Hepatocyte (in vitro differentiated cells): ENCODE measurements around the gene GRIA2. TPM values are rescaled to one million over a fixed set of nuclear protein-coding genes. Genes with fewer than 3 reads are reported as not detected.

Experiments
- DNase-seq: peaks from one replicate; pipeline ENCODE4 v3.0.0-alpha.2; 2016; ENCODE audit warnings: low spot score
- H2AFZ ChIP-seq: fragments of 200-600 bp; sonication (generic); 2 replicates; pipeline ENCODE4 v1.6.0; 2016; ENCODE audit warnings: antibody characterized with exemption, mild to moderate bottlenecking
- H3K27ac ChIP-seq: fragments of 200-600 bp; sonication (generic); 2 replicates; pipeline ENCODE4 v1.5.1; 2016; ENCODE audit warnings: mild to moderate bottlenecking
- H3K27me3 ChIP-seq: fragments of 200-600 bp; sonication (generic); 2 replicates; pipeline ENCODE4 v1.6.1; 2016
- H3K36me3 ChIP-seq: fragments of 200-600 bp; sonication (generic); replicated peaks from 2 replicates; pipeline ENCODE4 v1.5.1; 2016; ENCODE audit warnings: low read depth; ENCODE audit not compliant: insufficient read depth
- H3K4me1 ChIP-seq: fragments of 200-600 bp; sonication (generic); 2 replicates; pipeline ENCODE4 v1.5.1; 2016; ENCODE audit warnings: mild to moderate bottlenecking, moderate library complexity; ENCODE audit not compliant: insufficient read depth
- H3K4me2 ChIP-seq: fragments of 200-600 bp; sonication (generic); 2 replicates; pipeline ENCODE4 v1.6.0; 2016
- H3K4me3 ChIP-seq: fragments of 200-600 bp; sonication (generic); 2 replicates; pipeline ENCODE4 v1.5.1; 2016; ENCODE audit warnings: mild to moderate bottlenecking
- H3K79me2 ChIP-seq: fragments of 200-600 bp; sonication (generic); 2 replicates; pipeline ENCODE4 v1.6.0; 2017; ENCODE audit warnings: mild to moderate bottlenecking
- H3K9me2 ChIP-seq: fragments of 200-600 bp; sonication (generic); replicated peaks from 2 replicates; pipeline ENCODE4 v1.6.0; 2017; ENCODE audit warnings: mild to moderate bottlenecking; ENCODE audit not compliant: insufficient read depth
- H3K9me3 ChIP-seq: fragments of 200-600 bp; sonication (generic); 2 replicates; pipeline ENCODE4 v1.5.1; 2016; ENCODE audit warnings: low read depth, mild to moderate bottlenecking
- H4K20me1 ChIP-seq: fragments of 200-600 bp; sonication (generic); 2 replicates; pipeline ENCODE4 v1.6.0; 2016; ENCODE audit warnings: mild to moderate bottlenecking; ENCODE audit not compliant: insufficient read depth, poor library complexity, severe bottlenecking
- CTCF ChIP-seq: fragments of 200-600 bp; sonication (generic); IDR thresholded peaks from 2 replicates; pipeline ENCODE4 v1.5.1; 2016; ENCODE audit warnings: antibody characterized with exemption, mild to moderate bottlenecking; ENCODE audit not compliant: poor library complexity
- EZH2 ChIP-seq: fragments of 200-600 bp; sonication (generic); IDR thresholded peaks from 2 replicates; pipeline ENCODE4 v1.6.1; 2016; ENCODE audit warnings: antibody characterized with exemption, mild to moderate bottlenecking, borderline replicate concordance
- EZH2phosphoT487 ChIP-seq: fragments of 200-600 bp; sonication (generic); IDR thresholded peaks from one replicate; pipeline ENCODE4 v1.6.1; 2018; ENCODE audit warnings: antibody characterized with exemption, mild to moderate bottlenecking, low read depth, moderate library complexity; ENCODE audit not compliant: unreplicated experiment, severe bottlenecking
- WGBS: methylation state at CpG from one replicate; pipeline ENCODE4 v1.1.6; 2016; ENCODE audit warnings: low lambda C conversion rate; ENCODE audit errors: missing lambda C conversion rate; 5-methylcytosine and 5-hydroxymethylcytosine counted together
- polyA plus RNA-seq: library from polyadenylated mRNA; unstranded; fragments of >200 nt; fragmentation: Nextera tagmentation; extraction: Ambion mirVana; gene quantifications from 2 replicates; pipeline ENCODE4 v1.2.1, GENCODE V29; 2016
- total RNA-seq: library from RNA; depleted of rRNA; stranded (reverse); fragments of >200 nt; gene quantifications from 2 replicates; pipeline ENCODE4 v1.2.3, GENCODE V29; 2014

GRIA2 gene
- total and polyA plus RNA-seq, 2 experiments from 2014 or later, result 1.5 TPM

DNA sequence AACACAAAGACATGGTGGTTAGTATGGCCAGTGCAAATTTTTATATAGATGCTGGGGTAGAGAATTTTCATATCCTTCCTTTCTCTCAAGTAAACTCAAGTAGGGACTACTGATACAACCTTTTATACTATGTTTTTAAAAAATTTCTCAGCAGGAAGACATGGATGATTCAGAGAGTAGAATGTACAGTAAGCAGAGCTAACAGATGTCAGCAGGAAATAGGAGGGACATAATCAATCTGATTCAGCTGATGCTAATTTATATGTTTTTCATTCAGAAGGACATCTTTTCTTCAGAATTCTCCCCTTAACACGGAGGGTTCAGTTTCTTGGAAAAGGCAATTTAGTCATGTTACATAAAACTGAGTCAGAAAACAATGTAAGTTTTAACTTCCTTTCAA lies 95.4 kb downstream of the GRIA2 start:
- no peak overlapping the region for H2AFZ ChIP-seq

DNA sequence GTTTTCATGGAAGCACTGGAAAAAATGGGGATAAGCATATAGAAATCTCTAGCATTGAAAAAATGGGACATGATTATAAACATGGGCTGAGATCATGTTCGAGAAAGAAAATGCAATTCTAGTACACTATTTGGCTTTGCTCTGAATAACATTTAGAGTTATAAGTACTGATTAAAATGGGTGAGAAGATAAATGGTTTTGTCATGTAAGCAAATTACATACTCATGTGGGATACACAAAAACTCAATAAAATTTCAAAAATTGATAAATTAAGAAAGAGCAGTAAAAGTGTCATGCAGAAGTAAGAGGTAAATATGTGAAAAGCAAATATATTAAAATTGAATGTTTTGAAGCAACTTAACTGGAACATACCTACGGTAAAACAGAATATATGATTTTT lies 99.6 kb downstream of the GRIA2 start:
- Histone ChIP-seq H3K4me1 (no peaks in the 10 kb centered on the region), H4K20me1 (no peaks in the 10 kb centered on the region), H3K4me2 (no peak overlapping the region), H3K9me3 (no peaks in the 10 kb centered on the region), H3K36me3 (no peaks in the 10 kb centered on the region), H3K79me2 (no peaks in the 10 kb centered on the region), H3K27ac (no peak overlapping the region), H3K9me2 (no peaks in the 10 kb centered on the region), H3K27me3 (no peaks in the 10 kb centered on the region), H3K4me3 (no peak overlapping the region), H2AFZ (no peak overlapping the region)
- TF ChIP-seq EZH2 (no peak), CTCF (no peak), EZH2phosphoT487 (no peak)
- WGBS, result 88% methylated on average over 2 of the region's 2 CpGs
- DNase-seq, result no peak

More for the DNA sequence above, 95.4 kb downstream of the GRIA2 start:
- no peak for TF ChIP-seq EZH2phosphoT487
- no peak for TF ChIP-seq EZH2
- no peak for TF ChIP-seq CTCF
- Histone ChIP-seq H3K27ac (no peak overlapping the region), H3K27me3 (no peaks in the 10 kb centered on the region), H3K9me3 (no peaks in the 10 kb centered on the region), H3K4me3 (no peak overlapping the region), H3K9me2 (no peaks in the 10 kb centered on the region), H3K4me2 (no peak overlapping the region), H4K20me1 (no peaks in the 10 kb centered on the region), H3K4me1 (no peaks in the 10 kb centered on the region), H3K36me3 (no peaks in the 10 kb centered on the region), H3K79me2 (no peaks in the 10 kb centered on the region)
- no peak for DNase-seq
- WGBS, result 75% methylated on average over 1 of the region's 1 CpG

GRCh38 chr4:157327666-157328065 lies 107.1 kb downstream of the GRIA2 start:
- H3K4me1 ChIP-seq, result no peaks in the 10 kb centered on the region
- no peak overlapping the region for H3K4me3 ChIP-seq
- no peak for DNase-seq
- no peaks in the 10 kb centered on the region for H3K79me2 ChIP-seq
- WGBS, result 84% methylated on average over 2 of the region's 2 CpGs
- H4K20me1 ChIP-seq, result no peaks in the 10 kb centered on the region
- no peaks in the 10 kb centered on the region for H3K27me3 ChIP-seq
- no peak overlapping the region for H2AFZ ChIP-seq
- TF ChIP-seq EZH2, result no peak
- no peak overlapping the region for H3K4me2 ChIP-seq
- H3K9me3 ChIP-seq, result no peaks in the 10 kb centered on the region
- no peaks in the 10 kb centered on the region for H3K9me2 ChIP-seq
- no peak overlapping the region for H3K27ac ChIP-seq
- no peaks in the 10 kb centered on the region for H3K36me3 ChIP-seq

GRCh38 chr4:157357887-157358286 lies 137.4 kb downstream of the GRIA2 start:
- Histone ChIP-seq H4K20me1 (no peaks in the 10 kb centered on the region), H3K79me2 (no peaks in the 10 kb centered on the region), H3K4me2 (no peak overlapping the region), H3K9me2 (no peaks in the 10 kb centered on the region), H3K4me1 (no peaks in the 10 kb centered on the region), H3K27me3 (no peaks in the 10 kb centered on the region), H2AFZ (no peak overlapping the region), H3K4me3 (no peak overlapping the region), H3K36me3 (no peaks in the 10 kb centered on the region), H3K9me3 (no peaks in the 10 kb centered on the region), H3K27ac (no peak overlapping the region)
- WGBS, result 96% methylated on average over 1 of the region's 1 CpG
- no peak for TF ChIP-seq EZH2
- TF ChIP-seq CTCF, result no peak
- TF ChIP-seq EZH2phosphoT487, result no peak
- no peak for DNase-seq
